IMR-90 (cell line): ENCODE results near the gene WDR37. TPM values are rescaled to one million over a fixed set of nuclear protein-coding genes. Genes with fewer than 3 reads are reported as not detected.

Source experiments
- ATAC-seq: fragments of 200-7000 bp; cut with Tn5 transposase; 2 replicates; pipeline ENCODE4 v1.9.1; 2020; ENCODE audit warnings: low read depth, mild to moderate bottlenecking, moderate library complexity
- BruUV-seq: library from RNA; stranded (reverse); fragments of 400-500 nt; replicated peaks from 2 replicates; lab custom pipeline; 2021; lab: Mats Ljungman, UMichigan
- CTCF ChIA-PET: fragments of 300-600 bp; formaldehyde crosslinking; extraction: SDS; loops from one replicate; lab custom pipeline; 2021; ENCODE audit warnings: antibody characterized with exemption; lab: Yijun Ruan, JAX
- POLR2A ChIA-PET: fragments of 300-600 bp; sonication (Branson Sonifier 250); formaldehyde crosslinking; loops from one replicate; lab custom pipeline; 2022; ENCODE audit warnings: antibody characterized with exemption; ENCODE audit not compliant: unreplicated experiment; lab: Charles Lee
- DNase-seq: peaks from one replicate; pipeline ENCODE4 v3.0.0; 2013
- H2AFZ ChIP-seq: replicated peaks from 2 replicates; pipeline ENCODE3; 2013; ENCODE audit warnings: low read length, mild to moderate bottlenecking; ENCODE audit not compliant: poor library complexity
- H2AK5ac ChIP-seq: 2 replicates; pipeline ENCODE4 v1.6.1; 2013; ENCODE audit warnings: low read depth, low read length, inconsistent platforms
- H2AK9ac ChIP-seq: replicated peaks from 2 replicates; pipeline ENCODE3; 2013; ENCODE audit warnings: mild to moderate bottlenecking, low read depth, low read length, moderate library complexity; ENCODE audit not compliant: poor library complexity
- H2BK120ac ChIP-seq: 2 replicates; pipeline ENCODE4 v1.6.1; 2013; ENCODE audit warnings: low read depth, low read length, inconsistent platforms
- H2BK15ac ChIP-seq: 3 replicates; pipeline ENCODE4 v1.6.1; 2013; ENCODE audit warnings: low read depth, low read length, inconsistent platforms
- H2BK20ac ChIP-seq: 2 replicates; pipeline ENCODE4 v1.6.1; 2013; ENCODE audit warnings: low read depth, mild to moderate bottlenecking, inconsistent platforms, low read length, moderate library complexity
- H2BK5ac ChIP-seq: 2 replicates; pipeline ENCODE4 v1.6.1; 2013; ENCODE audit warnings: mild to moderate bottlenecking, low read depth, low read length, inconsistent platforms; ENCODE audit not compliant: poor library complexity, severe bottlenecking
- H3K14ac ChIP-seq: replicated peaks from 2 replicates; pipeline ENCODE4 v1.6.1; 2013; ENCODE audit warnings: low read depth, low read length, inconsistent platforms
- H3K18ac ChIP-seq: 2 replicates; pipeline ENCODE4 v1.6.1; 2013; ENCODE audit warnings: low read depth, low read length, control low read depth
- H3K23ac ChIP-seq: 2 replicates; pipeline ENCODE4 v1.6.1; 2013; ENCODE audit warnings: low read depth, low read length, inconsistent platforms
- H3K27ac ChIP-seq: 2 replicates; pipeline ENCODE4 v1.5.1; 2013; ENCODE audit warnings: mild to moderate bottlenecking, control low read depth, low read length; ENCODE audit not compliant: insufficient read depth
- H3K27me3 ChIP-seq: 2 replicates; pipeline ENCODE4 v1.6.1; 2013; ENCODE audit warnings: low read length; ENCODE audit not compliant: control insufficient read depth, insufficient read depth
- H3K36me3 ChIP-seq: 2 replicates; pipeline ENCODE4 v1.6.1; 2013; ENCODE audit warnings: low read length, mixed read lengths; ENCODE audit not compliant: control insufficient read depth, insufficient read depth
- H3K4ac ChIP-seq: 2 replicates; pipeline ENCODE4 v1.6.1; 2013; ENCODE audit warnings: low read depth, low read length, inconsistent platforms
- H3K4me1 ChIP-seq: 2 replicates; pipeline ENCODE4 v1.6.1; 2013; ENCODE audit warnings: low read length, mixed read lengths; ENCODE audit not compliant: control insufficient read depth, insufficient read depth
- H3K4me2 ChIP-seq: 2 replicates; pipeline ENCODE4 v1.6.1; 2013; ENCODE audit warnings: low read depth, mild to moderate bottlenecking, control low read depth, low read length, moderate library complexity
- H3K4me3 ChIP-seq: 2 replicates; pipeline ENCODE4 v1.5.1; 2013; ENCODE audit warnings: low read depth, mild to moderate bottlenecking, control low read depth, low read length, moderate library complexity; ENCODE audit not compliant: insufficient read depth
- H3K56ac ChIP-seq: 2 replicates; pipeline ENCODE4 v1.6.1; 2013; ENCODE audit warnings: low read length, inconsistent platforms; ENCODE audit not compliant: insufficient read depth; ENCODE audit errors: extremely low read depth
- H3K79me1 ChIP-seq, 2 experiments: 2 replicates each; pipeline ENCODE4 v1.6.1; 2013; ENCODE audit warnings: low read length in 2 of 2, inconsistent platforms in 1 of 2, low read depth in 1 of 2
- H3K9ac ChIP-seq: 2 replicates; pipeline ENCODE4 v1.6.1; 2013; ENCODE audit warnings: low read depth, low read length, control low read depth
- H3K9me1 ChIP-seq: 2 replicates; pipeline ENCODE4 v1.6.1; 2013; ENCODE audit warnings: low read length, inconsistent platforms; ENCODE audit not compliant: insufficient read depth
- H3K9me3 ChIP-seq: 2 replicates; pipeline ENCODE4 v1.6.1; 2013; ENCODE audit warnings: low read length; ENCODE audit not compliant: control insufficient read depth, insufficient read depth
- H4K20me1 ChIP-seq: 2 replicates; pipeline ENCODE4 v1.6.1; 2013; ENCODE audit warnings: low read length, inconsistent platforms; ENCODE audit not compliant: insufficient read depth
- H4K5ac ChIP-seq: 2 replicates; pipeline ENCODE4 v1.6.1; 2013; ENCODE audit warnings: mild to moderate bottlenecking, low read depth, low read length, control low read depth
- H4K8ac ChIP-seq, 2 experiments: 2 replicates each; pipeline ENCODE4 v1.6.1; 2013; ENCODE audit warnings: low read depth in 2 of 2, low read length in 2 of 2, control low read depth in 1 of 2, inconsistent platforms in 1 of 2
- H4K91ac ChIP-seq: 2 replicates; pipeline ENCODE4 v1.6.1; 2013; ENCODE audit warnings: low read depth, low read length, inconsistent platforms; ENCODE audit not compliant: insufficient read depth
- BHLHE40 ChIP-seq: fragments of 150-350 bp; IDR thresholded peaks from 2 replicates; pipeline ENCODE4 v1.6.1; 2016; ENCODE audit warnings: mild to moderate bottlenecking, low read depth, low read length
- CEBPB ChIP-seq: IDR thresholded peaks from 2 replicates; pipeline ENCODE4 v1.6.1; 2012; ENCODE audit warnings: low read depth, low read length, improper control_type of control experiment
- CHD1 ChIP-seq: IDR thresholded peaks from 2 replicates; pipeline ENCODE4 v1.6.1; 2012; ENCODE audit warnings: low read depth, low read length, improper control_type of control experiment
- CTCF ChIP-seq: conservative IDR thresholded peaks from 2 replicates; pipeline ENCODE4 v1.5.1; 2012; ENCODE audit warnings: mild to moderate bottlenecking, low read depth, low read length, improper control_type of control experiment
- ELK1 ChIP-seq: fragments of 150-350 bp; IDR thresholded peaks from 2 replicates; pipeline ENCODE4 v1.6.1; 2016; ENCODE audit warnings: low read depth, mild to moderate bottlenecking, low read length, moderate library complexity, borderline replicate concordance
- FOS ChIP-seq: fragments of 150-350 bp; IDR thresholded peaks from 2 replicates; pipeline ENCODE4 v1.6.1; 2016; ENCODE audit warnings: low read depth, low read length
- MAFK ChIP-seq: IDR thresholded peaks from 2 replicates; pipeline ENCODE4 v1.6.1; 2012; ENCODE audit warnings: low read depth, low read length, improper control_type of control experiment
- MAZ ChIP-seq: IDR thresholded peaks from 2 replicates; pipeline ENCODE4 v1.6.1; 2012; ENCODE audit warnings: low read depth, mild to moderate bottlenecking, low read length, improper control_type of control experiment, moderate library complexity, borderline replicate concordance
- MXI1 ChIP-seq: IDR thresholded peaks from 2 replicates; pipeline ENCODE4 v1.6.1; 2012; ENCODE audit warnings: low read depth, mild to moderate bottlenecking, low read length, moderate library complexity, borderline replicate concordance
- NFE2L2 ChIP-seq: fragments of 150-350 bp; IDR thresholded peaks from 2 replicates; pipeline ENCODE4 v1.6.1; 2016; ENCODE audit warnings: low read depth, mild to moderate bottlenecking, low read length
- POLR2A ChIP-seq: IDR thresholded peaks from 2 replicates; pipeline ENCODE4 v1.6.1; 2012; ENCODE audit warnings: mild to moderate bottlenecking, low read depth, low read length
- RAD21 ChIP-seq: IDR thresholded peaks from 2 replicates; pipeline ENCODE4 v1.6.1; 2012; ENCODE audit warnings: low read length, improper control_type of control experiment
- RCOR1 ChIP-seq: IDR thresholded peaks from 2 replicates; pipeline ENCODE4 v1.6.1; 2012; ENCODE audit warnings: mild to moderate bottlenecking, low read length, improper control_type of control experiment; ENCODE audit not compliant: insufficient replicate concordance
- RFX5 ChIP-seq: IDR thresholded peaks from 2 replicates; pipeline ENCODE4 v1.8.0; 2012; ENCODE audit warnings: low read depth, mild to moderate bottlenecking, low read length, moderate library complexity
- SMC3 ChIP-seq: fragments of 150-350 bp; IDR thresholded peaks from 2 replicates; pipeline ENCODE4 v1.6.1; 2016; ENCODE audit warnings: low read depth, mild to moderate bottlenecking, antibody characterized with exemption, low read length, moderate library complexity
- USF2 ChIP-seq: fragments of 150-350 bp; IDR thresholded peaks from 2 replicates; pipeline ENCODE4 v1.6.1; 2017; ENCODE audit warnings: mild to moderate bottlenecking, antibody characterized with exemption, low read length, low read depth
- WGBS, 2 experiments: methylation state at CpG; one replicate each; pipeline versions ENCODE4 v1.1.5 to v1.1.7; 2013; ENCODE audit warnings: missing lambda C conversion rate in 2 of 2; ENCODE audit not compliant: insufficient read length in 1 of 2; ENCODE audit errors: extremely low coverage in 2 of 2; 5-methylcytosine and 5-hydroxymethylcytosine counted together
- dilution Hi-C: fragments of 300-500 bp; cut with HindIII; formaldehyde crosslinking; loops from one replicate; pipeline ENCODE4 v1.14.3; 2018; ENCODE audit warnings: low sequenced_read_pairs; ENCODE audit not compliant: unreplicated experiment
- in situ Hi-C: fragments of 300-500 bp; cut with MboI; formaldehyde crosslinking; loops from 3 replicates; pipeline ENCODE4 v1.14.3; 2019; ENCODE audit warnings: low sequenced_read_pairs, inconsistent platforms, mixed read lengths
- intact Hi-C: fragments of 100-400 bp; cut with micrococcal nuclease; formaldehyde crosslinking; loops from 2 replicates; pipeline ENCODE4 v1.10.0; 2022
- polyA plus RNA-seq, 3 experiments: library from polyadenylated mRNA; depleted of rRNA; stranded (reverse); fragments of >200 nt; gene quantifications; 2 replicates each; pipeline ENCODE4 v1.2.3, GENCODE V29; 2012; ENCODE audit warnings: low replicate concordance in 1 of 3
- total RNA-seq: library from RNA; depleted of rRNA; stranded (reverse); fragments of >200 nt; gene quantifications from 2 replicates; pipeline ENCODE4 v1.2.3, GENCODE V29; 2012

WDR37 gene
- total and polyA plus RNA-seq, 2 of the 4 experiments (the other 2 are of a cell fraction): 12.7 to 14.5 TPM

GRCh38 chr10:1102831-1103230 is 46.6 kb downstream of the WDR37 start:
- no peak overlapping the region for H2BK5ac ChIP-seq
- dilution Hi-C loops (no loop called here), in situ Hi-C loops (no loop called here), intact Hi-C loops (no loop called here)
- H3K14ac ChIP-seq: no peak overlapping the region
- H3K4ac ChIP-seq: no peak overlapping the region
- no peak overlapping the region for H2AK9ac ChIP-seq
- peaks cover 13% of the 10 kb centered on the region for H3K9me1 ChIP-seq
- H3K27me3 ChIP-seq: no peaks in the 10 kb centered on the region
- WGBS, 2 experiments: no CpG with 5 or more reads among the region's 2 CpGs
- no peak overlapping the region for H3K4me2 ChIP-seq
- no peak overlapping the region for H4K8ac ChIP-seq
- DNase-seq (peak; percentile 61), ATAC-seq (peak; percentile 69)
- H3K79me1 ChIP-seq: peaks cover 19 to 35% of the 10 kb centered on the region in 2 experiments
- no peak overlapping the region for H2AK5ac ChIP-seq
- no peak overlapping the region for H3K9ac ChIP-seq
- H3K56ac ChIP-seq: no peak overlapping the region
- no peak overlapping the region for H2BK15ac ChIP-seq
- POLR2A ChIA-PET: no interaction called here
- no peak for TF ChIP-seq CHD1
- TF ChIP-seq CEBPB: no peak
- TF ChIP-seq POLR2A: no peak
- TF ChIP-seq CTCF: no peak
- TF ChIP-seq NFE2L2: no peak
- TF ChIP-seq MXI1: no peak
- TF ChIP-seq SMC3: no peak
- TF ChIP-seq MAZ: no peak
- no peak for TF ChIP-seq RCOR1
- no peak for TF ChIP-seq BHLHE40
- no peak for TF ChIP-seq MAFK
- no peak for TF ChIP-seq USF2
- no peak for TF ChIP-seq RFX5
- TF ChIP-seq ELK1: no peak
- TF ChIP-seq RAD21: no peak
- TF ChIP-seq FOS: no peak
- no peak overlapping the region for H2BK20ac ChIP-seq
- no peak overlapping the region for H4K5ac ChIP-seq
- peaks cover 2% of the 10 kb centered on the region for H3K4me1 ChIP-seq
- no peak overlapping the region for H3K18ac ChIP-seq
- no peak overlapping the region for H2AFZ ChIP-seq
- BruUV-seq: no TSS peak
- no peak overlapping the region for H4K91ac ChIP-seq
- peaks cover 38% of the 10 kb centered on the region for H3K36me3 ChIP-seq
- no peak overlapping the region for H3K4me3 ChIP-seq
- H4K20me1 ChIP-seq: peaks cover 14% of the 10 kb centered on the region; the same call in 1 of the 2 replicates
- no peak overlapping the region for H3K23ac ChIP-seq
- no peak overlapping the region for H2BK120ac ChIP-seq
- CTCF ChIA-PET: interaction anchor here (0.6 kb wide), 2 partner anchors 209 to 1692 kb away, joined by 3 read pairs; no protein-coding TSS in a partner anchor
- no peaks in the 10 kb centered on the region for H3K9me3 ChIP-seq
- H3K27ac ChIP-seq: no peak overlapping the region
